Testis (tissue), 3 donors: Measurements from ENCODE around the gene OTUD3. TPM values are rescaled to one million over a fixed set of nuclear protein-coding genes. Genes with fewer than 3 reads are reported as not detected.

Experiments
- DNase-seq: peaks from one replicate; pipeline ENCODE4 v3.0.0-alpha.2; 2019
- H3K27ac ChIP-seq, 2 donors: fragments of 200-600 bp; sonication (generic); one replicate each; pipeline ENCODE4 v1.5.1; 2019
- H3K27me3 ChIP-seq: fragments of 200-600 bp; sonication (generic); one replicate; pipeline ENCODE4 v1.5.1; 2019
- H3K36me3 ChIP-seq: fragments of 200-600 bp; sonication (generic); one replicate; pipeline ENCODE4 v1.5.1; 2017; ENCODE audit warnings: low read depth; ENCODE audit errors: missing control alignments
- H3K4me1 ChIP-seq: fragments of 200-600 bp; sonication (generic); one replicate; pipeline ENCODE4 v1.5.1; 2019
- H3K4me3 ChIP-seq, 2 donors: fragments of 200-600 bp; sonication (generic); one replicate each; pipeline ENCODE4 v1.5.1; 2017 to 2019
- H3K9me3 ChIP-seq: fragments of 200-600 bp; sonication (generic); one replicate; pipeline ENCODE4 v1.5.1; 2017
- POLR2A ChIP-seq: fragments of 450-650 bp; IDR thresholded peaks from one replicate; pipeline ENCODE4 v1.6.1; 2017; ENCODE audit warnings: antibody characterized with exemption, mild to moderate bottlenecking, moderate library complexity
- WGBS, 2 donors: methylation state at CpG; one replicate each; pipeline ENCODE4 v1.1.5; 2018; 5-methylcytosine and 5-hydroxymethylcytosine counted together
- intact Hi-C: fragments of 100-400 bp; cut with DNase I; formaldehyde crosslinking; loops from one replicate; pipeline ENCODE4 v1.15.1; 2023; ENCODE audit warnings: low total_unique reads
- polyA plus RNA-seq: library from polyadenylated mRNA; stranded (reverse); fragments of 350-450 nt; fragmentation: Illumina TruSeq; extraction: RNeasy Lipid Tissue Mini Kit (QIAGEN cat#74804); gene quantifications from one replicate; pipeline ENCODE4 v1.2.3, GENCODE V29; 2014; ENCODE audit warnings: low read depth, low replicate concordance; ENCODE audit not compliant: insufficient read depth
- total RNA-seq, 2 donors: library from RNA; depleted of rRNA; stranded (reverse); fragments of >200 nt; gene quantifications; one replicate each; pipeline ENCODE4 v1.2.3, GENCODE V29; 2016
- TF ChIP-seq, protein P1 (sequence below), 3 experiments: fragments of 450-650 bp in 2 of 3; fragments of 200-600 bp in 1 of 3; sonication (generic) in 1 of 3; IDR thresholded peaks; one replicate each; pipeline ENCODE4 v1.5.1; 2016 to 2019; ENCODE audit warnings: antibody characterized with exemption in 3 of 3, mild to moderate bottlenecking in 2 of 3, moderate library complexity in 1 of 3

OTUD3 gene
- total and polyA plus RNA-seq, 3 donors from 2014 or later: 22.8 to 37.6 (median 29.7) TPM

- intact Hi-C loops: no loop called here
- Histone ChIP-seq H3K4me1 (no peaks in the 10 kb centered on the region), H3K4me3 (no peak overlapping the region), H3K9me3 (no peaks in the 10 kb centered on the region), H3K27ac (no peak overlapping the region), H3K27me3 (no peaks in the 10 kb centered on the region), H3K36me3 (no peaks in the 10 kb centered on the region)
- no peak for DNase-seq
- TF ChIP-seq, protein P1, sequence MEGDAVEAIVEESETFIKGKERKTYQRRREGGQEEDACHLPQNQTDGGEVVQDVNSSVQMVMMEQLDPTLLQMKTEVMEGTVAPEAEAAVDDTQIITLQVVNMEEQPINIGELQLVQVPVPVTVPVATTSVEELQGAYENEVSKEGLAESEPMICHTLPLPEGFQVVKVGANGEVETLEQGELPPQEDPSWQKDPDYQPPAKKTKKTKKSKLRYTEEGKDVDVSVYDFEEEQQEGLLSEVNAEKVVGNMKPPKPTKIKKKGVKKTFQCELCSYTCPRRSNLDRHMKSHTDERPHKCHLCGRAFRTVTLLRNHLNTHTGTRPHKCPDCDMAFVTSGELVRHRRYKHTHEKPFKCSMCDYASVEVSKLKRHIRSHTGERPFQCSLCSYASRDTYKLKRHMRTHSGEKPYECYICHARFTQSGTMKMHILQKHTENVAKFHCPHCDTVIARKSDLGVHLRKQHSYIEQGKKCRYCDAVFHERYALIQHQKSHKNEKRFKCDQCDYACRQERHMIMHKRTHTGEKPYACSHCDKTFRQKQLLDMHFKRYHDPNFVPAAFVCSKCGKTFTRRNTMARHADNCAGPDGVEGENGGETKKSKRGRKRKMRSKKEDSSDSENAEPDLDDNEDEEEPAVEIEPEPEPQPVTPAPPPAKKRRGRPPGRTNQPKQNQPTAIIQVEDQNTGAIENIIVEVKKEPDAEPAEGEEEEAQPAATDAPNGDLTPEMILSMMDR (IDR thresholded peaks at IDR 0.05): no peak
- TF ChIP-seq POLR2A: no peak
Measured at GRCh38 chr1:19854866-19855265, 27.3 kb upstream of the OTUD3 start.

GRCh38 chr1:19858893-19859292 lies 23.3 kb upstream of the OTUD3 start:
- Histone ChIP-seq H3K4me1 (no peaks in the 10 kb centered on the region), H3K27ac (no peak overlapping the region), H3K36me3 (no peaks in the 10 kb centered on the region), H3K27me3 (no peaks in the 10 kb centered on the region), H3K9me3 (no peaks in the 10 kb centered on the region), H3K4me3 (no peak overlapping the region)
- TF ChIP-seq, protein P1 (IDR thresholded peaks at IDR 0.05): no peak
- TF ChIP-seq POLR2A: no peak
- intact Hi-C loops: no loop called here
- WGBS, 2 donors: 21 to 56% methylated on average over 5 of the region's 5 CpGs
- no peak for DNase-seq

GRCh38 chr1:19859876-19860275 lies 22.3 kb upstream of the OTUD3 start:
- H3K27ac ChIP-seq: no peak overlapping the region

GRCh38 chr1:19860418-19860817 lies 21.8 kb upstream of the OTUD3 start:
- Histone ChIP-seq H3K4me1 (no peaks in the 10 kb centered on the region), H3K27ac (no peak overlapping the region), H3K27me3 (no peaks in the 10 kb centered on the region), H3K9me3 (no peaks in the 10 kb centered on the region), H3K36me3 (no peaks in the 10 kb centered on the region), H3K4me3 (no peak overlapping the region)
- 69 to 77% methylated on average over 2 of the region's 2 CpGs for WGBS, 2 donors
- intact Hi-C loops: no loop called here
- TF ChIP-seq POLR2A: no peak
- TF ChIP-seq, protein P1 (IDR thresholded peaks at IDR 0.05): no peak
- DNase-seq: no peak

More at GRCh38 chr1:19859876-19860275, 22.3 kb upstream of the OTUD3 start:
- no peaks in the 10 kb centered on the region for H3K4me1 ChIP-seq
- WGBS, 2 donors: 83 to 85% methylated on average over 2 of the region's 2 CpGs
- no peak for DNase-seq
- no peak overlapping the region for H3K4me3 ChIP-seq
- intact Hi-C loops: no loop called here
- H3K36me3 ChIP-seq: no peaks in the 10 kb centered on the region
- no peaks in the 10 kb centered on the region for H3K27me3 ChIP-seq
- TF ChIP-seq, protein P1 (IDR thresholded peaks at IDR 0.05): no peak
- no peak for TF ChIP-seq POLR2A
- no peaks in the 10 kb centered on the region for H3K9me3 ChIP-seq

GRCh38 chr1:19861034-19861433 lies 21.2 kb upstream of the OTUD3 start:
- Histone ChIP-seq H3K4me3 (no peak overlapping the region), H3K9me3 (no peaks in the 10 kb centered on the region), H3K36me3 (no peaks in the 10 kb centered on the region), H3K27ac (no peak overlapping the region), H3K4me1 (no peaks in the 10 kb centered on the region), H3K27me3 (no peaks in the 10 kb centered on the region)
- intact Hi-C loops: no loop called here
- no peak for DNase-seq
- TF ChIP-seq POLR2A: no peak
- TF ChIP-seq, protein P1 (IDR thresholded peaks at IDR 0.05): no peak
- 61 to 65% methylated on average over 2 of the region's 2 CpGs for WGBS, 2 donors
